ENCODE data around the gene TPP2.

The TPP2 gene

DNA sequence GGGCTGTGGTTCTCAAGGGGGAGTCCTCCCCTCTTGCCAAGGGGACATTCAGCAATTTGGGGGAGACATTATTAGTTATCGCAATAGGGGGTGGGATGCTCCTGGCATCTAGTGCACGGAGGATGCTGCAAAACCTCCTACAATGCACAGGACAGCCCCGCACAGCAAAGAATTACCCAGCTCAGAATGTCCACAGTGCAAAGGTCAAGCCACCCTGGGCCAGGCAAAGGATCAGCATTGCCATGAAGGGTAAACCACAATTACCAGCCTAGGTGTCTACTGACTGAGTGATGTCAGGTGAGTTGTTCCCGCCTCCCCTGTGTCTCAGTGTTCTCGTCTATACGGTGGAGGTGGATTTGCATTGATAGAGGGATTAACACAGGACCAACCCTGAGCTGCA, 100.5 kb downstream of the TPP2 start:
- no peak for DNase-seq

DNA sequence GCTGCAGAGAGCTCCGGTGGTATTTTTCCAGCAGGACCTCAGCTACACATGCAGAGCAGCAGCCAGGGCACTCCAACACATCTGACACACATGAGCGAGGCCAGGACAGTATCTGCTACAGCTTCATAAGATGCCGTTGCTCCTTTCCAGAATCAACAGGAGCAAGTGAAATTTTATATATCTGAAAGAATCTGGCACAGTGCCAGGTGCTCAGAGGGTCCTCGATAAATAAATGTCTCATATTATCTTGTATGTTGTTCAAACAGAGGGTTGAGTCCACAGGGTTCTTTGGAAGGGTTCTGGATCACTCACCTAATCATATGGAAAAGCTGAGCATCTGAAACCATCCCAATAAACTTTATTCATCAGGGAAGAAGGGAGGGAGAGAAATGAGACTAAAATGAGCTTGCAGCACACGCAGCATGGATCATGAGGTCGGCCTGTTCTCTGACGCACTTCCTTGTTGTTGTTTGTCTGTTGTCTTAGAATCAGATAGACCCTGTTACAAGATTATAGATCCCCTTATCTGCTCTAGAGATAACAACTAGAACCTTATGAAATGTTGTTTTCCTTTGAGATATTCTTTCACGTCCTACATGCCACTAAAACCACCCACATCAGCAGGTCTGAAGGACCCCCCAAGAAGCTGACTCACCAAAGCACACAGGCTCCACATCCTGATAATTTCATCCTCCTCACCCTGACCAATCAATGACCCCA, 101.3 kb downstream of the TPP2 start:
- no peak for DNase-seq

DNA sequence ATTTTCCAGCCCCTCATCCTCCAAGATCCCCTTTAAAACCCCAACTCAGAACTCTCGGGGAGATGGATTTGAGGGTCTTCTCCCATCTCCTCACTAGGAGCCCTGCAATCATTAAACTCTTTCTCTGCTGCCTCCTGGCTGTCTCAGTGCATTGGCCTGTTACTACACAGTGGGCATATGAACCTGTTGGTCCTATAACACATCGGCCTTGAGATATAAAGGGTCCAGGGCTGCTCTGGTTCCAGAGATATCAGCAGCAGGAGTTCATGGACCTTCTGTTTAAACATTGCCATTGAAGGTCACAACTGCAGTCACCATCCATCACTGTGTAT, 101.8 kb downstream of the TPP2 start:
- no peak for DNase-seq

DNA sequence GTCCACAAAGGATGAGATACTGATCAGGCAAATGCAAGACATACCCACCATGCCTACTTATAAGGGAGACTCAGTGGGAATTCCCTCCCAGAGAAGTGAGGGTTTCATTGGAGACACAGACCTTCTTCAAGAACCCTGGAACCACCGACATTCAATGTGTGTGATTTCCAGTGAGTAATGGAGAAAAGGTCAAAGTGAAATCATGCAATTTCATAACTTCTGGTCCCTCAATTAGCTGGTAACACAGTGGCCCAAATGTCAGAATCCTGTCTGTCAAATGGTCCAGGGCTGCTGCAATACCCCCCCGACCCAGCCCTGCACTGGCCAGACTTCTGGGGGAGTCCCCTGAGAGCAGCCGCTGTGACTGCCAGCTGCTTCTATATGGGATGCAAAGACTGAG, 102.7 kb downstream of the TPP2 start:
- no peak for DNase-seq

DNA sequence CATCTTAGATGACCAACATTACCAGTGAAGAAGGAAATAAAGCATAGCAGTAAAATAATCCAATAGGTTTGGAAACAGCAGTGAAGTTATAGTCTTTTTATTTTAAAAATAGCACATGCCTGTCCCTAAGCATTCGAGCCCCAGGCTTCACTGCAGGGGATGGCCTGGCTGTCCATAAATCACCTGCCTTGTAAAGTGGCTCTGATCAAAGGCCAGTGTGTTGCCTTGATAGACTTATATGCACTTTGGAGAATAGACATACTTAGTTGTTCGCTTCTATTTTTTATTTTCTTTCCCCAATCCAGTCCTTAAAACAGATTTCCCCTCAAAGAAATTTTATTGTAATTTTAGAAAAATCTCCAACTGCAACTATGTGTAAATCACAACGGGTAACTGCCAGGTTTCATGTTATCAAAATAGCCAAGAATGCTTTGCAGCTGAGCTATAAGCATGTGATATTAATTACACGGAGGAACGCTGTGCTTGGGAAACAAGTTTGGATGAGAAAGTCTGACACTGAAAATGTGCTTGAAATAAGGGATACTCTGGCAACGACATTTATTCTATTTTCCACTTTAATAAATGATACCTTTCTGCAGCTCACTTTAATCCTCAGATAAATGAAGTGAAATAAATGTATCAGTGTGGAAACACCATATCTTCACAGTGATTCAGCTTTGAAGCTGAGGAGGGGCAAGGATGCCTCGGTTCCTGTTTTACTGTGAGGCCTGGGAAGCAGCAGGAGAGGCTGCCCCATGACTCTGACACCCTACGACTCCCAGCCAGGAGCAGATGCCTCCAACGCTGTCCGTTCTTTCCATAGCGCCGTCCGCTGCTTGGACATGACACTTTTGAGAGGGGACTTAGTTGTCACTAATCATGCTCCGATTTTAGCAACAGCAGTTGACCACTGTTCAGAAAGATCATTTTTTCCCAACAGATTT, 103.6 kb downstream of the TPP2 start:
- no peak for DNase-seq

DNA sequence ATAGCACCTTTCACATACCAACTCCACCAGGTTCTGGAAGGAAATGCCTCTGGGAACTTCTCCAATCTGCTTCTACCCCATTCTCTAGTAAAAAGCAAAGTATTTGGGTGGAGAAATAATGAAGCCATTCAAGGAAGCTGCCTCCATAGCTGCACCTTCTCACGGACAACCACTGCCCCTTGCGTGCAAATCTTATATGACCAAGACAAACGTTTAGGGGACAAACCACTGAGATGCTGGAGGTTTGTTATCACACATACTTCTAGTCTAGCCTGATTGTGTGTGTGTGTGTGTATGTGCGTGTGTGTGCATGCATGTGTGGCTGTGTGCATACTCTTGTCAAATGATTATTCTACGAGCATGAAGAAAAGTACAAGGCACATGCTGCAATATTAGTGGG, 104.5 kb downstream of the TPP2 start:
- DNase-seq, result no peak

DNA sequence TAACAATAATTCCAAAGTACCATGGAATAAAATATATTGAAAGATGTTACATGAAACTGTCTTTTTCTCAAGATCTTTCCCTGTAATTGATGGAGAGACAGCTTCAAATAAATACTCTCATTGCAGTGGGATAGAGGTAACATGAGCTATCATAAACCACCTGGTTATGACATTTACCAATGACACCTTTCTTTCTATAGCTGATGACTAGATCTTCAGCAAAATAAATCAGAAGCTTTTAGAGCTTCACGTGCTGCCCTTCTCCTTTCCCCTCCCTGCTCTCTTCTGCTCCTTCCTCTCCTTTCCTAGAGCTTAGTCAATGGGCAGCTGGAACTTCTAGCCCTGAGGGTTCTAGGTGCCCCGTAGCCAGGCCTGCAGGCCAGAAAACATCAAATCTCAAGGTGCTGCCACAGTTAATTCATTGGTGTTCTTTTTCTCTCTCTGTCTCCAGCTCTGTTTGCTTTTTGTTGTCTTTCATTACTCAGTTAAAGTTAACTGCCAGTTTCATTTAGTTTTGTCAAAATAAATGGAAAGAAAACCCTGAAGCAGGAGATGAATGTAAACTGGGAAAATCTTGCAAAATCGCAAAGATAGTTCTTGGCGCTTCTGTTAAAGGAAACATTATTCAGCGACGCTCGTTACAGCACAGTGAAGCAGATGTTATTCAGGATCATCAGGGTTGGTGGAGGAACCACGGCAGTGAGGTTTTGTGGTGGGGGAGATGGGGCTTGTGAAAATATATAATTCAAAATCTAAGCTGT, 106.4 kb downstream of the TPP2 start:
- DNase-seq, result no peak

DNA sequence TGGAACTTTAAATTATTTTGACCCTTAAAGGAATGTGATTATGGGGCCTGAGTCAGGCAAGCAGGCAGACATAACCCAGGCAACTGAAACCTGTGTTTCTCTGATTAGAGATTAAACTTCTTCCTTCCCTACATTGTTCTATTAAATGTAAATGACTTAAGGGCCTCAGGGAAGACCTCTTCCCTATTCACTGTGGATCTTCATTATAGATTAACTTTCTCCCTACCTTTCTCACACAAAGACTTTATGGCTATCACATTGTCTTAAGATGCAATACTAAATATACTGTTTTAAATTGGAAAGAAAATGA, 106.9 kb downstream of the TPP2 start:
- DNase-seq, result no peak

DNA sequence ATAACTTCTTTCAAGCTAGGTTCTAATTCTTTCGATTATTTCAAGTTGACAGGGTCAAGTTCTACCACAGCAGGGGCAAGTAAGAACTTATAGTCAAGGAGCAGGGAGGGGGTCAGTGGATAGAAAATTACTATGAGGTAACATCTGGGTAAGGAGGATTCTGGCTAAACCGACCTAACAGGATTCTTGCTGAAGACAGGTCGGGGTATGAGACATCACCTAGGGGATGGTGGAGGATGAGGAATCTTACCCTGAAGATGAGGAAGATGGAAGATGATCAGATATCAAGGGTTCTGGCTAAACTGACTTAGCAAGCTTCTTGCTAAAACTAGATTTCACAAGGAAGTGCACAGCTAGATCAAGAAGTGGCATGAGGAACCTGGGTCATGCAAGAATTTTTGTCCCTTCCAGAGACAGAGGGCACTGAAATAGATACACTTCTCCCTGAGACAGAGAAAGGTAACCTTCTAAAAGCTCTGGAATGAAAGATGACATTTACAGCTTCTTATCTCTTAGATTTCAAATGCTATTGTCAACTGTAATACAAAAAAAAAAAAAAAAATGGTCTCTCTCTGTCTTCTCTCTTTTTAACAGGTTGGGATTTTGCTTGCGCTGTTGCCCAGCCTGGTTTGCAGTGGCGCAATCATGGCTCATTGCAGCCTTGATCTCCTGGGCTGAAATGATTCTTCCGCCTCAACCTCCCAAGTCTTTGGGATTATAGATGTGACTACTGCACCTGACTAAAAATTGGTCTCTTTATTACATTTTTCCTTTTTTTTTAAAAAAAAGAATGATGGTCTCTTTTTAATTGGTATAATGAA, 107.7 kb downstream of the TPP2 start:
- no peak for DNase-seq

DNA sequence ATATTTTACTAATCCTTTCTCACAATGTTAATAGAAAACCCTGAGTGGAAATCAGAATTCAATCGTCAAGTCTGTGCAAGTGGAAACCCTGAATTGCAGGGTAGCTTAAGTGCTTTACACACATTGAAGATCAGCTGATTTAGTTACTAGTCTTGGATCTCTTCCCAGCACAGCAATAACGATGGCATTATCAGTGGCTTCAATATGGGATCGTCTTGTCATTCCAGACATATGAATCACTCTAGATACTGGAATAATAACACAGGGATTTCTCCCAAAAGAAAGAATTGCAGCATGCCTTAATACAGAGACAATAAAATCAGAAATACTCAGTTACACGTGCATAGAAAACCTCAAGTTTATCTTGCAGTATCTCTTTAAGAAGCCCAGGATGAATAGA, 110.7 kb downstream of the TPP2 start:
- no peak for DNase-seq

DNA sequence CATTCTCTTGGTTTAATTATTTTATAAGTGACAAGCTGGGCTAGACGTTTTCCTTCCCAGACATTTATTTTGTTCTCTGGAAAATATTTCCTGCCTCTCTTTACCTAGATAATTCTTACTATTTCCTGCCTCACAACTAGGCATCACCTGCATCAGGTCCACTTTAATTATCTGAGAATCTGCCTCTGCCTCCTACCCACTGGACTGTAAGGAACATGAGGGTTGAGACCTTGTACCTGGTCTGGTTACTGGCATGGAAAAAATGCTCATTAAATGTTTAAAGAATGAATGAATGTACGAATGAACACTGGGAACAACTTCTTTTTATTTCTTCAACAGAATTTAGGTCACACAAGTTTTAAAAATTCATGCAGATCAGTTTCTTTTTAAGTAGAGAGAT, 111.4 kb downstream of the TPP2 start:
- no peak for DNase-seq

DNA sequence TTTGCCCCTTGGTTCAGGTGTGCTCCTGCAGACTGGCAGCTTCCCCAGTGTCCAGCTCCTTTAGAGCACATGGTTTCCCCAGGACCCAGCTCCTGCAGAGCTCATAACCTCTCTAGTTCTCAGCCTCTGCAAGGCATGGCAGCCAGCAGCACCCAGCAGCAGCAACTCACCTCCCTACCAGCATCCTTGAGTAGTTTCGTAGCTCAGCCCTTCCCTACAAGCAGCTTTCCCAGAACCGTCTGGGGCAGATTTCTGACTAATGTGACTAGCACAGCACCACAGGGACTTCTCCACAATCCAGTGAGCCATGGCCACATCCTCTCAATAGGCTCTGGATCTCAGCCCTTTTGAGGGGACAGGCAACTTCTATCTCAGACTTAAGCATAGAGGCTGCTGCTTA, 112.2 kb downstream of the TPP2 start:
- no peak for DNase-seq

DNA sequence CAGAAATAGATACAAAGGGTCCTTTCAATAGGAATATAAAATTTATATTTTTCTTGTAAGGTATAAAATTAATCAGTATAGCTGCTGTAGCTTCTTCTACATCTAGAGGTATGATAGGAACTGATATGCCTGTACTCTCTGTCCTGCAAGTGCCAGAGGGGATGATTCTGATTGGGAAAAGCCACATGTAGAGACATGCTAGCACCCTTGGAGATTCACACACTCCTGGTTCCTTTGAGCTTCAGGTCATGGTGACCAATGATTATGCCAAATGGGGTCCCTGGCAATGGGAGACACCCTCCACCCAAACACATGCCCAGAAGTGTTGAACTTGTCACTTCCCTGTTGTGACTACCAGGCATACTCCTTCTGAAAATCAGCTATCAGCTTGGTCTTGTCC, 112.8 kb downstream of the TPP2 start:
- DNase-seq, result no peak

DNA sequence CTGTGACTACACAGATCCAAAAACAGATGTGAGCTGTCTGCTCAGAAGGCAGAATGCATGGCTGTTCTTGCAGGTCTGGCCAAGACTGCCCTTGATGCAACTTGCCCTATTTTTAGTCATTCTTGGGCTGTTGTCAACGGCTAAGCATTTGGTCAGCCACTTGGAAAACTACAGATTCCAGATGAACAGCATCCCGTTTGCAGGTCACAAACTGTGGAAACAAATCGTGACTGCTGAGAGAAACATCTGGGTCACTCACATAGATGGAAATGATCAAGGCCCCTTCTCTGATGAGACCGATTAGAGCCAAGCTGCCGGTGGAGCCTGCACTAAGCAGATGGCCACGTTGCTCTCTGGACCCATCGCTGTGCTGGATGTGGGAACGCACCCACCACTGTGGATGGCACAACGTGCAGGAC, 113.5 kb downstream of the TPP2 start:
- DNase-seq, result no peak

DNA sequence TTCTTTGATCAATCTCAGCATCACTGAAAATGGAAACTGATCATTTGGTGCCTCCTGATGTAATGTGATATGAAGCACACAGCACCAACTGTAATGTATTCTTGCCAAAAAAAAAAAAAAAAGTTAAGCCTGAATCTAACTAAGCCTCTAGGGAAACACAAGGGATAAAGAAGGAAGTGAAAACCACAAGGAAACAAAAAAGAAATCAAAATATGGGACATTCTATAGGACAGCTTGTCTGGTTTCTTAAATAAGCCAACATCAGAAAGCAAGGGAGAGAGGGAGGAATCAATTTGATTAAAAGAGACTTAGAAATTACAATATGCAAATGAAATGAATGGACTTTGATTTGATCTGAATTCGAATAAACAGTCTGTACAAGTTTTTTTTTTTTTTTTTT, 118.7 kb downstream of the TPP2 start:
- no peak for DNase-seq

DNA sequence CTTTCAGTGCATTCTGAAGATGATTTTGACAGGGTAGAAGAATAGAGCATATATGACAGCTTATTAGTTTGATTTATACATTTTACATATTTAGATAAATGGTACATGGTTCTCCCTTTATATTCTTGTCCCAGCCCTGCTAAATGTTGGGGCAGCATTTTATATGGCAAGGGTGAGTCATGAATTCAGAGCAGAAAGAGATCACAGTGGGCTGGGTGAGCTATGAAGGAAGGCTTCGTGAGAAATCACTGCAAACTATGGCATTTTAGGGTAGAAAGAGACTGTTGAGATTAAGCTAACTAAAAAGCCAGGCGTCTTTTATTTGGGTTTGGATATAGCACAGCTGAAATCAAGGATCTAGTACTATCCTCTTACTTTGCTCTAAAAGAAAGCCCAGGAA, 122.0 kb downstream of the TPP2 start:
- no peak for DNase-seq

DNA sequence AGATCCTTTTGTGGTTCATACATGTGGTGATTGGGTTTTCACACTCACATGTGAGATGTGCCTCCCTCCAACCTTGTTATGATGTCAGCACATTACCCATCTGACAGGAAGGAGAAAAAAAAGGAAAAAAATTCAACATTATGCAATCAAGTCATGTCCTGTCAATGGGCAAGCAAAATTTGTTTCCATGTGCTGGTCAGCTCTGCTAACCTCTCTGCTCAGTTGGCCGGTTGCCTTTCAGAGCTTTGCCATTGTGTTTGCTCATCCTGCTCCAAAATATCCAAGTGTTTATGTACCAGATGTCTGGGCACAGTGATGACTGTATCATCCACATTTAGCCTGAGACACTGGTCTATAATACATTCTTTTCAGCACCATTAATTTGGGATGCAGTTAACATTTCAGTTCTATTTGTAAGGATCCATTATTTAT, 125.0 kb downstream of the TPP2 start:
- no peak for DNase-seq

DNA sequence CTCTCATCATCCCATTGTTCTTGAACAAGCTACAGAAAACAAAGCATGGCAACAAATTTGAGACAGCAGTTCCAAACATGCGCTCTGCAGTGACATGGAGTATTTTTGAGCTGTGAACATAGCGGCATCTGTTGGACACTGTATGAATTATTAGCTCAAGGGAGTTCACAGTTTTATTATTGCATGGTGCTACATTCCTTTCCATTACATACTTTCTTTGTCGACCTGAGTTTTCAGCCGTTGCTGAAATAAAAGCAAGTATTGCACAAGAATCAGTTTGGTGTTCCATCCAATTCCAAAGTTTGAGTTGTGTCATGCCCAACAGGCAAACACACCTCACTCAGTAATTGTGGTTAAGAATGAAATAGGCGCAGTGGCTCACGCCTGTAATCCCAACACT, 128.1 kb downstream of the TPP2 start:
- no peak for DNase-seq

DNA sequence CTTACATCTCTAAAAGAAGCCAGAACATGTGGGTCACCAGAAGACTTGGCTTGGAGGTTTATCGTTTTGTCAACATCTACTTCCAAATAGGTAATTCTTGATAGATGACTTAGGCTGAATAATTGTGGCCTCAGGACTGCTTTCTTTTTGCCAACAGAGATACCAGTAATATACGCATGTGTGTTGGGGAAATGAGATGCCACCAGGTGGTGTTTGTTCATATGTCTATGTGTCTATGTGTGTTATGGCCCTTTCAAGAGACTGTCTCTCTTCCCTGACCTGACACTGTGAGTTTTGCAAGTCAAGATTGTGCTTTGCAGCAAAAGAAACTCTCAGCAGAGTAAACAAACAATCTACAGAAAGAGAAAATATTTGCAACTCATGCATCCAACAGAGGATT, 129.6 kb downstream of the TPP2 start:
- no peak for DNase-seq
